SW 1271 (cell line): ENCODE results near the gene STAT4.

Experiments used
- DNase-seq, 2 experiments: peaks; one replicate each; lab custom pipeline; 2025; lab: John Stamatoyannopoulos, UW

STAT4 gene

GRCh38 chr2:191081411-191082155 is 69.2 kb downstream of the STAT4 start:
- no peak for DNase-seq

DNA sequence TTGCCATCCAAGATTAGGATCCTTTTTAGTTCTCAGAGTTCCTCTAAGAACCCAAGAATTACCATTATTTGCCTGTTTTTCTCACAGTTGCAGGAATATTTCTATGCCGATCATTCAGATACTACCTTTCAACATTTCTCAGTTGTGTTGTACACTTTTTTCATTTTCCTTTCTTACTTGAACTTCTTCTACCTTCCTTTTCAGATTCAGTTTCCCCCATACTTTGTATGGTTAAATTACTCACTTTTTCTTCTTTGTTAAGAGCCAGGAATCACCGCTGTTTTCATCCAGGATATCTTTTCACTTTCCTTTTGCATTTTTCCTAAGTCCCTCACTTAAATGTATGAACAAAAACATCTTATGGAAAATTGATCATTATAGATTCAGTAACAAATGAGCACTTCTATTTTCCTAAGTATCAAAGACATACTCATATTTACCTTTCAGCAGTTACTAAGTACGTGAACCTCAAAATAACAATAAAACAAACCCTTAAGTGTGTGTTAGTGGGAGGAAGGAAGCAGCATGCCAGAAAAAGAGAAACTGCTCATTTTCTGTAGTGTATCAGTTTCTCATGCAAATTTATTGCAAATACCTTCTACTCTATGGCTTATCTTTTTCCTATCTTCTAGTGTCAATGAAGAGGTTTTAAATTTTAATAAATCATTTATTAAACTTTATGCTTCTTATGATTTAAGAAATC is 72.5 kb downstream of the STAT4 start:
- DNase-seq, result no peak

- DNase-seq, result no peak
Observed at GRCh38 chr2:191070276-191070675, 80.5 kb downstream of the STAT4 start.

GRCh38 chr2:191069606-191070005 is 81.2 kb downstream of the STAT4 start:
- no peak for DNase-seq

DNA sequence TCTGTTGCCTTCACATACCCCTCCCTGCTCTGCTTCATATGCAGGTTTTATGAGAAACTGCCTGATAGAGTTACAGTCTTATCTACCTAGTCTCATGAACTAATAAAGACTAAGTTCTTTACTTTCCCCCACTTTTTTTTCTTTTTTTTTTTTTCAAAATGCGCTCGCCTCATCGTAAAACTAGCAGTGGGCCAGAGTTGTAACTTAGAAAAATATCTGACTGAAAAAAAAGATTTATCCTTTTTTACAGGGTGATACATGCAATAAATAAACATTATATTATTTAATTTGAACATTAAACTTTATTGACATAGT is 83.9 kb downstream of the STAT4 start:
- DNase-seq, result no peak

DNA sequence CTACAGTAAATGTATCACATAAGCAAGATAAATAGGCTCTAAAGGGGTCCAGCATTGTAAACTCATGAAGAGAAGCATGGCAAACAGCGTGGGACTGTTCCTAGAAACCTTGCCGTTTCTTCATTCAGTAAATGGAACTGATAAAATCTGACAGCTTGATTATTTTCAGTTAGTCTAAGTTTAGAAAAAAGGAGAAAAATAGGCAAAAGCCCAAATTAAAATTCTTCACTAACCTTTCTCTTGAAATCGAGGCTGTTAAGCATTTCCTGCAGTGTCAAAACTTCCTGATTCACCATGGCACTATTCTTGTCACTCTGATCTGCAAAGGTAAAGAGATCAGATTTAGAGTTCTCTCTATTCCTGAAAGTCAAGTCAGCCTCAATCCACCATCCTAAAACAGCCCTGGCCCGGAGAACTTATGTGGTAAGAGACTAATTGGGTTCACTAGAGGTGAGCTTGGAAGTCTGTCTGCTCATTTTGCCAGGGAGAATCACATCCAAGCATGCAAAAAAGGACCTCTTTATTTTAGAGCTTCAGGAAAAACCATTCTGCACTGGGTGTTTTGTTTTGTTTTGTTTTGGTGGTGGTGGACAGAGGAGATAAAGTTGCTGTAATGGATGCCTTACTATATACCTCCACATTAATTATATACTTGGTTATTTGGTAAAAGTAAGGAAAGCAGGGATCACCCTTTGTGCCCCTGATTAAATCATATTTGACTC is 84.4 kb downstream of the STAT4 start:
- DNase-seq, result no peak

- DNase-seq, result no peak
Observed at GRCh38 chr2:191065785-191066184, 85.0 kb downstream of the STAT4 start.

DNA sequence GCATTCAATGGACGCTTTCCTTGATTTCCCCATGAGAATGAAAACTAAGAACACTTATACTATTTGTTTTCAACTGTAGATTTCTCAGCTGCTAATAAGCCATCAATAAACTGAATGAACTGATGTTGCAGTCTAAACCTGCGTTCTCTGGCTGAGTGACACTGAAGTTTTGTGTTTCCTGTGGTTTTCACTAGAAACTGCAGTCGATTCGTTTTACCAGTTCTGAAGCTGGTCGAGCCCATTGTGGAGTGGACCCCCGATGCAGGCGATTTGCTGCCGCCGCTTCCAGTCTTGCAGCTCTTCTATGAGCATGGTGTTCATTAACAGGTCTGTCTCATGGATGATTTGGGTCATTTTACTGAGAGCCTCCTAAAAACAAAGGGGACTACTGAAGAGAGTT is 86.2 kb downstream of the STAT4 start:
- no peak for DNase-seq

DNA sequence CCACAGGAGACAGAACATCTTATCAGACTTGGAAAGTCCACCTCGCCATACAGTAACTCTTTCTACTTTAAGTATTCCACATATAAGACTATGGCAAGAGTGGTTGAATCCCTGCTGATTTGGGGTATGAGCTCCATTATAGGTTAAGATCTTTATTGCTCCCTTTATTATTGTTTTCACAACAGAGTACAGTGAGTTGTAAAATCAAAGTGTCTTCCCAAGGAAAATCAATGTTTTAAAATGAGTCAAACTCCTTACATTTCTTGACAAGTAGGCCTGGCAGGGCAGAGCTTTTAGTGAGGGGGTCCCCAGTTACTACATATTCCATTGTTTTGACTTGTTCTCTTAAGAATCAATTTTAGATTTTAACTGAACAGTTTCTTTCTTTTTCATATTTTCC is 87.2 kb downstream of the STAT4 start:
- no peak for DNase-seq

DNA sequence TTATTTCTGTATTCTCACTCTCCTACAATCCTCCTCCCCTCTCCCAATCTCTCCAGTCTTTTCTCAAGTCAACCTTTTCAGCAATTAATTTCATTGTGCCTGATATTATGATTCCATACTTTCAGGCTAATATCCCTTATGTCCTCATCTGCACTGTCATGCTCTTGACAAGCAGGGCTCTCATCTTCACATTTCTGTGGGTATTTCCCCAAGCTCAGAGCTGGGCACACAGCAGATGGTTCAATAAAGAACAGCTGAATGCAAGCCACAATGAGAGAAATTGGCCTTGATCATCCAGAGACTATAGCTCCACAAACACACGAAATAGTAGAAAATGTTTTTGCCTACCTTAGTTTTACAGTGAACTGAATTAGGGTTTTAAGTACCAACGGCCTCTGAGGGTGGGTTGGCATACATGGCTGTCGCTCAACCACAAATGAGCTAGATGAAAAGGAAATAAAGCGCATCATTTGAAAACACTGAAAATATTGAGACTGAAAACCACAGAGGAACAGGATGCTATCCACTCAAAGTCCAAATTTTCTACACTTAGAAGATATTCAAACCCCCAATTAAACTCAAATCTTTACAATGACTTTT is 89.3 kb downstream of the STAT4 start:
- no peak for DNase-seq

DNA sequence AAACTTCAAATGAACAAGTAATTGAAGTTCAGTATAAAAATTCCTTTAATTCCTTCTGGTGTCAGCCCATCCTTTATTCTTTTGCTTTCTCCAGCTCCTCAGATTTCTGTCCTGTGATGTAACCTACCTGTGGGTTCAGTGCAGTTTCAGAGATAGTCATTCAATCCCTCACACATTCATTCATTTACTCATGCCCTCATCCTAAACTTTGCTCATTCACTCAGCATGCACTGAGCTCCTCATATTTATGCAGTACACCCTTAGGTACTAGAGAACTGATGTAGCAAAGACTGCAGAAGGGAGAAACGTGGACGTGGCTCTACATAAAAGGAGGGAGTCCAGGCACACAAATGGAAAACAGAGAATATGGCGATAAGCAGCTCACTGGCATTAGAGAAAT is 91.5 kb downstream of the STAT4 start:
- DNase-seq, result no peak

DNA sequence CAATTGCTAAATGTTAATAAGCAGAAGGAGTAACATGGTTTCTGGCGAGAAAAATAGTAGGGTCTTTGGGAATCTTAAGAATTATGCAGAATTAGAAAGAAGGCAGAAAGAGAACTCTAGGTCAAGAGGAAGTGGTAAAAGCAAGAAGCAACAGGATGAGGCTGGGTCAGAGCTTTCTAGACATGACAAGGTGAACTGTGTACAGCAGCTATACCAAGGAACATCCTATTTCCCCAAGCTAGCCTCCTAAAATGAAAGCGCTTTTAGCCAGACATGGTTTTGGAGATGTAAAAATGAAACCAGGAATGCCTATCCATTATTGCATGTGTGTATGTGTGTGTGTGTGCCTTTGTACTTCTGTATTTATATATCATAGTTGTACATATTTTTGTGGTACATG is 94.6 kb downstream of the STAT4 start:
- DNase-seq, result no peak

DNA sequence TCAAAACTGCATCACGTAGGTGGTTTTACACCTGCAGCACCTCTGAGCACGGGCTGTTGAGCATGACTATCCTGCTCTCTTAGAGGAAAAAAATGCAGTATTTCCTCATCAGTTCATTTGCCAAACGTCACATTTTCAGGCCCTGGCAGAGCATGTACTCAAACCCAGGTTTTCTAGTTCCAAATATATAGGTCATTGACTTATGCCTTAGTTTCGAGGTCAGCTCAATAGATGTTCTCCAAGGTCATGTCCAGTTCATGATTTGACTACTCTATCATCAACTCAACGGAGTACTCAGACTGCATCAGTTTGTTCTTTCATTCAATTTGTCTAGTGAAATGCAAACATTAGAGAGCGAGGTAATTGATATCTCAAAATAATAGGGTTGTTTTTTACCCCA is 97.5 kb downstream of the STAT4 start:
- no peak for DNase-seq

- peak in 1 of 2 experiments; percentile 52 for DNase-seq
Observed at GRCh38 chr2:191051825-191052778, 98.7 kb downstream of the STAT4 start.

DNA sequence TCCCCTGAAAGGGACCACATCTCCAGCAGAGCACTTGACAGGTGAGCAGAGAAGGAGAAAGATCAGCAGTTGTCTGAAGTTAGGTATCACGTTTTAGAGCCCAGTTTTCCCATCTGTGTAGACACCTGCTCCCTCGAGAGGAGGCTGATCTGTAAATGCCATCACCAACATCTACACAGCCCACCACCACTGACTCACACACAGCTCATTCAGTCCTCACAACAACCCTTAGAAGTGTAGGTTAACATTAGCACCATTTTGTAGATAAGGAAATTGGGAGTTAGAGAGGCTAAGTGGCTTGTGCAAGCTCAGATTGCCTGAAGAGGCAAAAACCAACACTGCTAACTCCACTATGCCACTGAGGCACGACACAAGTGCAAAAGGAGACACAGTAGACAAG is 99.6 kb downstream of the STAT4 start:
- no peak for DNase-seq

DNA sequence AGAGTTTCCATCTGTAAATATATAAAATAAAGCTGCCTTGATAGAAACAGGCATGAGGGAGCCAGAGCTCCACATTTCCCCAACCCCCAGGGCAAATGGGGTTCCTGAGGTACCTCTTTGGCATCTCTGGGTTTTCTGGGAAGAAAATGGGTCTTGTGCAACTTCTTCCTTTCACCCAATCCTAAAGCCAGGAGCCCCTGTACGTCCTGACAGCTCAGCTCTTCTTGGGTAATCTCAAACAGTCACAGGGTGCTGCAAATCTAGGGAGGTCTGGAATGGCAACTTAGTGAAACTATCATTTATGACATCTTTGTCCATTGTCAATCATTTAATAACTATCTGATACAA is 100.2 kb downstream of the STAT4 start:
- DNase-seq, result no peak

DNA sequence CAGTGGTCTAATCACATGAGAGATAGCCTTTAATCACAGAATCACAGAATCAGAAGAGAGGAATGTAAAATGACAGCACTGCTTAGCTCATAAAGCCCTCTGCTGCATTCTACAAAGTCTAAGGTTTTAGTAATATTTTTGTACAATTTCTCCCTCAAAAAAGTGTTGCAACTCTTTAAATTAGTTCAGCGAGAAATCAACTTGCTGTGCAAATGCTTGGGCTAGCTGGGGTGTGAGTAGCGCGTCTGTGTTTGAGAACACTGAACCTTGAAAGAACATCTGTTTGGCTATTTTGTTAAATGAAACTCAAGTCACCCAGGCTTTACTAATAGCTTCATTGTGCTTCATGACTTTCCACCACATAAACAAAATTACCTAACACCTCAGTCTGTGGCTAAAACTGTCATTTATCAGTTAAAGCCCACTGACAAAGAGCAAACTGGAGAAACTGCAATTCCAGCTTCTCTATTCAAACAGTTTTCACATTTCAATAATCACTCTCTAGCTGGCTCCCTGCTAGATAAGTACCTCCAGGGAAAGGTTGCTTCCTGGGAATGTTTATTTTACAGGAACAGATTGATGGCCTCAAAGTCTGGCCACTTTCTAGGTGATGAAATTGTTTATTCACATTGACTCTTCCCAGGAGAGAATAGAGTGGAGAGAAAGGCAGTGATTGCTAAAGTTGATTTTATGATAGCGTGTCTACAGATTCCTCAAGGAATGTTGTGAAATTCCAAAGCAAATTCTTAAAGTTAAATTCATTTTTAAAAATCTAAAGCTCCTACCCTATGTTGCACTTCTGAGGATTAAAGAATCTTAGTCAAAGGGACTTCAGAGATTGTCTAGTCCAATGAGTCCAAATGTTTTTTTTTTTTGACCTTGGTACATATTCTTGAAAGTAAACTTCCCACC is 100.8 kb downstream of the STAT4 start:
- no peak for DNase-seq

GRCh38 chr2:191048073-191048472 is 102.7 kb downstream of the STAT4 start:
- no peak for DNase-seq

- no peak for DNase-seq
Observed at GRCh38 chr2:191045141-191045540, 105.7 kb downstream of the STAT4 start.

DNA sequence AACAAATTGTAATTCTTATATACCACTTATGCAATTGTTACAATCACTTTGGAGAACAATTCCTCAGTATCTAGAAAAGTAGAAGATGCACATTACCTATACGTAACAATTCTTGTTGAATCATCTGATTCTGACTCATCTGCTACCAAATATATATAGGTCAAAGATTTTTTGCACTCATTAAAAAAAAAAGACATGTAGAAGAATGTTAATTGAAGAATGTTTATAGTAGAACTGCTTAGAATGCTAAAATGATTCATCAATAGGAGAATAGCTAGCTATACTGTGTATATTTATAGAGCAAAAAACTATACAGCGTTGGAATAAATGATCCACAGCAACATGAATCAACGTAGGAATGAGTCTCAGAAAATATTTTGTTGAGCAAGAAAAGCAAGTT is 107.4 kb downstream of the STAT4 start:
- DNase-seq, result no peak
